Lower lobe of right lung (tissue), 2 donors: Measurements from ENCODE around the gene TP53AIP1. TPM values are rescaled to one million over a fixed set of nuclear protein-coding genes. Genes with fewer than 3 reads are reported as not detected.

ENCODE experiments used
- ATAC-seq, 2 donors: fragments of 200-7000 bp; cut with Tn5 transposase; one replicate each; pipeline ENCODE4 v1.9.1; 2020 to 2022; ENCODE audit warnings: mild to moderate bottlenecking in 2 of 2, moderate library complexity in 2 of 2
- DNase-seq: peaks from one replicate; pipeline ENCODE4 v3.0.0-alpha.2; 2020
- H3K27ac ChIP-seq: fragments of 200-600 bp; one replicate; pipeline ENCODE4 v1.8.0; 2022
- H3K27me3 ChIP-seq: fragments of 200-600 bp; one replicate; pipeline ENCODE4 v1.8.0; 2022; ENCODE audit warnings: low read depth
- H3K36me3 ChIP-seq: fragments of 200-600 bp; one replicate; pipeline ENCODE4 v1.8.0; 2022; ENCODE audit warnings: mild to moderate bottlenecking
- H3K4me1 ChIP-seq: fragments of 200-600 bp; one replicate; pipeline ENCODE4 v1.8.0; 2022
- H3K4me3 ChIP-seq: fragments of 200-600 bp; one replicate; pipeline ENCODE4 v1.8.0; 2022; ENCODE audit warnings: mild to moderate bottlenecking
- H3K9me3 ChIP-seq: fragments of 200-600 bp; one replicate; pipeline ENCODE4 v1.8.0; 2022
- intact Hi-C: fragments of 100-400 bp; cut with DNase I; formaldehyde crosslinking; loops from one replicate; pipeline ENCODE4 v1.11.0; 2022
- total RNA-seq: library from RNA; stranded (reverse); fragmentation: NEBNext Ultra II Directional; extraction: Animal tissue kit (Norgen Biotek cat#: 25700); gene quantifications from one replicate; pipeline ENCODE4 v1.2.1, GENCODE V29; 2021
- TF ChIP-seq, protein P1 (sequence below): fragments of 200-600 bp; IDR thresholded peaks from one replicate; pipeline ENCODE4 v1.8.0; 2022; ENCODE audit warnings: antibody characterized with exemption, mild to moderate bottlenecking
- donor health status: DM: no; HTN: yes; CAD: no; lungs with severe emphysema.

TP53AIP1 gene
- total RNA-seq, 1 donor from 2014 or later: not detected

DNA sequence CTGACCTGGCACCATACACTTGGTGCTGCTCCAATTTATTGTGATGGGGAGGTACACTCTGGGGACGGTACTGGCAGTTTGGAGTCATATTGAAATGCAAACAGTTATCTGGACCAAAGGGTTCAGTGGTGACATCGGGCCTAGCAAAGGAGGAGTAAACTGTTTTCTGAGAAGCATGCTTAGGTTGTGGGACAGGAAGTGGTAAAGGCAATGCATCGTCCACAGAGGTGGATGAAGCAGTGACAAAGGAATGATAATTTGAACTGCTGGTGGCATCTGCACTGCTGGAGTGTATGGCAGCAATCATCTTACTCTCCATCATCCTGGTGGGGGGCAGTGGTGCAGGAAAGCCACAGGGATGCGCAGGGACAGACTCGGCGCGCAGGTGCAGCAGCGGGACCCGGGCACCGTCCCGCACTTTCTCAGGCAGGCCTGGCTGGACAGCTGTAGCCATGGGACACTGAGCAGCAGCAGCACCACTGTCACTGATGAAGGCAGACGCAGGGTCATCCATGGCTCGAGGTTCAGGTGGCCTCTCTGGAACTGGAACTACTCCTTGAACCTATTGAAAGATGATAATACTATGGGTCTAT lies 28.0 kb upstream of the TP53AIP1 start:
- ATAC-seq: no peak
- no peaks in the 10 kb centered on the region for H3K27me3 ChIP-seq
- H3K4me1 ChIP-seq: peaks cover 2% of the 10 kb centered on the region
- intact Hi-C loops: no loop called here
- TF ChIP-seq, protein P1, sequence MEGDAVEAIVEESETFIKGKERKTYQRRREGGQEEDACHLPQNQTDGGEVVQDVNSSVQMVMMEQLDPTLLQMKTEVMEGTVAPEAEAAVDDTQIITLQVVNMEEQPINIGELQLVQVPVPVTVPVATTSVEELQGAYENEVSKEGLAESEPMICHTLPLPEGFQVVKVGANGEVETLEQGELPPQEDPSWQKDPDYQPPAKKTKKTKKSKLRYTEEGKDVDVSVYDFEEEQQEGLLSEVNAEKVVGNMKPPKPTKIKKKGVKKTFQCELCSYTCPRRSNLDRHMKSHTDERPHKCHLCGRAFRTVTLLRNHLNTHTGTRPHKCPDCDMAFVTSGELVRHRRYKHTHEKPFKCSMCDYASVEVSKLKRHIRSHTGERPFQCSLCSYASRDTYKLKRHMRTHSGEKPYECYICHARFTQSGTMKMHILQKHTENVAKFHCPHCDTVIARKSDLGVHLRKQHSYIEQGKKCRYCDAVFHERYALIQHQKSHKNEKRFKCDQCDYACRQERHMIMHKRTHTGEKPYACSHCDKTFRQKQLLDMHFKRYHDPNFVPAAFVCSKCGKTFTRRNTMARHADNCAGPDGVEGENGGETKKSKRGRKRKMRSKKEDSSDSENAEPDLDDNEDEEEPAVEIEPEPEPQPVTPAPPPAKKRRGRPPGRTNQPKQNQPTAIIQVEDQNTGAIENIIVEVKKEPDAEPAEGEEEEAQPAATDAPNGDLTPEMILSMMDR: no peak
- no peaks in the 10 kb centered on the region for H3K9me3 ChIP-seq
- no peak for DNase-seq
- peaks cover 77% of the 10 kb centered on the region for H3K36me3 ChIP-seq
- no peak overlapping the region for H3K27ac ChIP-seq
- no peak overlapping the region for H3K4me3 ChIP-seq

DNA sequence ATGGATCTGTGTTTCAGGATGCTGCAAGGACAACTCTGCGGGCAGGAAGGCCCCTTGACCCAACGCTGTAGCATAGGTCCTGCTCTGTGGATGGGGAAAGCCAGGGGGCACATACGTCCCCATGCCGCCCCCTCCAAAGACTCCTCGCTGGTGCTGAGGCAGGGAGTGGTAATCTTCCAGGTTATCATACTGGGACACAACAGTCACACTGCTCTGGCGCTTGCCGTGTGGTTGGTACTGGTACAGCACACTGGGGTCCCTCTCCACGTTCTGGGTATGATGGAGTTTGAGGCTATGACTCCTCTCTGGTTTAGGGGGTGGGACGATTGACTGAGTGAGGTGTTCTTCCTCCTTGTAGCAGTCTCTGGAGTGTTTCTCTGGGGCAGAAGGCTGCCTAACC lies 26.2 kb upstream of the TP53AIP1 start:
- no peak for DNase-seq
- peaks cover 7% of the 10 kb centered on the region for H3K4me1 ChIP-seq
- H3K36me3 ChIP-seq: peaks cover 61% of the 10 kb centered on the region
- intact Hi-C loops: no loop called here
- ATAC-seq: peak; percentile 8 to 10
- TF ChIP-seq, protein P1: no peak
- H3K9me3 ChIP-seq: no peaks in the 10 kb centered on the region
- H3K27ac ChIP-seq: no peak overlapping the region
- no peak overlapping the region for H3K4me3 ChIP-seq
- no peaks in the 10 kb centered on the region for H3K27me3 ChIP-seq

DNA sequence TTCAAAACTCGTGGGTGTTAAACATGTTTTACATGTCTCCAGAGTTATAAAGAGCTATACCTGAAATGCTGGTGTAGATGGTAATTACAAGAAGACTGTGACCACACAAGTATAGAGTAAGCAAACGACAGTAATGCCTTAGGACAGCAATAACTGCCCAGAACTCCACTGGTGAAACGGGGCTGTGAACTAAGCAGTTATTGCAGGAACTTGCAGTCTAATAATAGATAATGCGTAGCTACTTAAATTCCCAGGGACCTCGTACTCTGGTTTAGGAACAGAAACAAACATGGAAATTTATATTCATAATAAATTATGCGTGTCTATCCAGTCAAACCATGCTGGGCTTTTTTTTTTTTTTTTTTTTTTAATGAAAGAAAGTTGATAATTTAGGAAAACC lies 24.9 kb upstream of the TP53AIP1 start:
- Histone ChIP-seq H3K9me3 (no peaks in the 10 kb centered on the region), H3K4me1 (peaks cover 7% of the 10 kb centered on the region), H3K36me3 (peaks cover 48% of the 10 kb centered on the region), H3K27me3 (no peaks in the 10 kb centered on the region), H3K4me3 (no peak overlapping the region), H3K27ac (no peak overlapping the region)
- TF ChIP-seq, protein P1: no peak
- intact Hi-C loops: no loop called here
- DNase-seq (no peak), ATAC-seq (no peak)

DNA sequence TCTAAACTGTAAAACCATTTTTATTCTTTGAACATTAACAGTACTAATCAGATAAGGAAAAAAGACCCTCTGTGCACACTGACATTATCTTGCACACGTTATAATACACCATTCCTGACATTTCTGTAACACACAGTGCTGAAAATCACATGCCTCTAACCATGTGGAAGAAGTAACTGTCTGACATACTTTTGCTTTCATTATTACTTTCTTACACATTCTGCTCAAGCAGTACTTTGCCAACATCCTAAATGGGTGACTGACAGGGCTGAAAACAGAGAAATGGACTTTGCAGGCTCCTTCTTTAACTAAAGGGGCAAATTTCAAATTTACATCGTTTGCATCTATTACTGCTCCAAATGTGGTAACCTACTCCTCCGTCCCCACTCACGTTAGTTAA lies 22.8 kb upstream of the TP53AIP1 start:
- TF ChIP-seq, protein P1: no peak
- no peak overlapping the region for H3K27ac ChIP-seq
- DNase-seq (no peak), ATAC-seq (peak in 1 of 2 donors; percentile 26)
- H3K4me3 ChIP-seq: no peak overlapping the region
- H3K36me3 ChIP-seq: peaks cover 27% of the 10 kb centered on the region
- no peaks in the 10 kb centered on the region for H3K9me3 ChIP-seq
- no peaks in the 10 kb centered on the region for H3K27me3 ChIP-seq
- H3K4me1 ChIP-seq: peaks cover 7% of the 10 kb centered on the region
- intact Hi-C loops: no loop called here

DNA sequence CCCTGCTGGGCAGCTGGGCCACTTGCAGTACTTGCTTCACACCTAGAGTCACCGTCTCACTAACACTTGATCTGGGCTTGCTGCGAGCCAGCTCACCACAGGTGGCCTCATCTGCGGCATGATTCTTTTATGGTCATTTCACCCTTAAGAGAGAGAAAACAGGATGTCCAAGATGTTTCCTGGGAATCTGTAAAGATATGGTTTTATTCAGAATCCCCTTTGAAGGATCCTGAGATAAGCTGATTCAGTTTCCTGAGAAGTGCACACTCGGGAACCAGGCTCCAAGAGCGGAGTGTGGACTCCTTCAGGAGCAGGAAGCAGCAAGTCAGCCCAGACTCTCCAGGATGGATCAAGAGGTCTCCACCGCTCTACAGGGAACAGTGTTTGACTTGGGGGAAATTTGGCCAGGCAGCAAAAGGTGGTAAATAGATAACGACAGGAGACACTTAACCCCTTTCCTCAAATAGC lies 21.8 kb upstream of the TP53AIP1 start:
- DNase-seq (no peak), ATAC-seq (peak; percentile 65 to 68)
- Histone ChIP-seq H3K4me3 (no peak overlapping the region), H3K27me3 (no peaks in the 10 kb centered on the region), H3K4me1 (peaks cover 7% of the 10 kb centered on the region), H3K36me3 (peaks cover 17% of the 10 kb centered on the region), H3K9me3 (no peaks in the 10 kb centered on the region), H3K27ac (no peak overlapping the region)
- intact Hi-C loops: no loop called here
- TF ChIP-seq, protein P1: no peak
